ENCODE measurements around the gene KLF6.

The KLF6 gene

GRCh38 chr10:3756360-3756740 lies 28.7 kb downstream of the KLF6 start:
- H3K4me3 ChIP-seq (ENCODE audit: low read length): no peak overlapping the region
- H3K9me3 ChIP-seq (ENCODE audit: control insufficient read depth, insufficient read depth, low read length): no peaks in the 10 kb centered on the region
- DNase-seq (ENCODE audit: low read depth, low spot score): no peak
- no peaks in the 10 kb centered on the region for H3K27me3 ChIP-seq (ENCODE audit: control insufficient read depth, insufficient read depth, low read length)
- H3K27ac ChIP-seq (ENCODE audit: low read length): no peak overlapping the region
- WGBS (ENCODE audit: insufficient coverage, insufficient read length): 100% methylated on average over 3 of the region's 5 CpGs
- H3K36me3 ChIP-seq (ENCODE audit: control insufficient read depth, insufficient read depth, low read length): no peaks in the 10 kb centered on the region
- no peaks in the 10 kb centered on the region for H3K4me1 ChIP-seq (ENCODE audit: control insufficient read depth, insufficient read depth, low read length)

DNA sequence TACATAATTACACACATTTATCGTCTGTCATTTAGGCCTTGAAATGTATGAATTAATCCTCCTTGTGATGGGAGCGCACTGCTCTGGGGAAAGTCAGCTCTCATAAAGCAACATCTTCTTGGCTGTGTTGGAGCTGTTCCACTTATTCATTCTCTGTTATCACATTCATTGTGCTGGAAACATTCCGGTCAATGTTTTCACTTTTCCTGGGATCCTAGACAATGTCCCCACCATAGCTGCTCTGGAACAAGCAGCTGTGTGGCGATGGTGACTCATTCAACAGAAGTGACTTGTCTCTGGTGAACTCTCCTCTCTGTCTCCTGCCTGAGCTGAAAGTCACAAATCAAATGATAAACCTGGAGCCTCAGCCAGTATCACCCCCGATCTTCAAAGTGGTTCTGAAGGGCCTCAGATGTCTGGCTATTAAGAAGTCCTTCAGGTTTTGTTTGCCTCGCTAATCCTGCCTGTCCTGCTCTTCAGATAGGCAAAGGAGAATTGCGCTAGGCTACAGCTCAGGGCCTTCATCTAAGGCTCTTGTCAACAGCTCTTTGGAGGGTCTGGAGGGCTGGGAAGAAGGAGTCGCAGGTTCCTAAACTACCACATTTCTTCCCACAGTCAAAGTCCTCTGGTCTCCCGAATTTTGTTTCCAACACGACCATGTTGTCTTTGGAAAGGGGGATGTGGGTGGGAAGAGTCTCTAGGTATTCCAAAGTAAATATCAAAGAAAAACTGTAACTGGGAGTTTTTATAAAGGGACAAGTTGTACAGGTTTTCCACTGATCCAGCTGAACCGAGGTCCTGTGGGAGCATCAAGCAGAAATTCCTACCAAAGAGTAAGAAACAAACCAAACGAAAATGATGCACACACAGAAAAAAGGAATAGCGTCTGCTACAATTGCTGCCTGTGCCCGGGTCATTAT lies 29.3 kb downstream of the KLF6 start:
- no CpG with 5 or more reads among the region's 14 CpGs for WGBS (ENCODE audit: insufficient coverage, insufficient read length)
- H3K36me3 ChIP-seq (ENCODE audit: control insufficient read depth, insufficient read depth, low read length): no peaks in the 10 kb centered on the region
- no peaks in the 10 kb centered on the region for H3K9me3 ChIP-seq (ENCODE audit: control insufficient read depth, insufficient read depth, low read length)
- H3K27me3 ChIP-seq (ENCODE audit: control insufficient read depth, insufficient read depth, low read length): no peaks in the 10 kb centered on the region
- H3K4me3 ChIP-seq (ENCODE audit: low read length): no peak overlapping the region
- H3K27ac ChIP-seq (ENCODE audit: low read length): no peak overlapping the region
- H3K4me1 ChIP-seq (ENCODE audit: control insufficient read depth, insufficient read depth, low read length): no peaks in the 10 kb centered on the region
- no peak for DNase-seq (ENCODE audit: low read depth, low spot score)

DNA sequence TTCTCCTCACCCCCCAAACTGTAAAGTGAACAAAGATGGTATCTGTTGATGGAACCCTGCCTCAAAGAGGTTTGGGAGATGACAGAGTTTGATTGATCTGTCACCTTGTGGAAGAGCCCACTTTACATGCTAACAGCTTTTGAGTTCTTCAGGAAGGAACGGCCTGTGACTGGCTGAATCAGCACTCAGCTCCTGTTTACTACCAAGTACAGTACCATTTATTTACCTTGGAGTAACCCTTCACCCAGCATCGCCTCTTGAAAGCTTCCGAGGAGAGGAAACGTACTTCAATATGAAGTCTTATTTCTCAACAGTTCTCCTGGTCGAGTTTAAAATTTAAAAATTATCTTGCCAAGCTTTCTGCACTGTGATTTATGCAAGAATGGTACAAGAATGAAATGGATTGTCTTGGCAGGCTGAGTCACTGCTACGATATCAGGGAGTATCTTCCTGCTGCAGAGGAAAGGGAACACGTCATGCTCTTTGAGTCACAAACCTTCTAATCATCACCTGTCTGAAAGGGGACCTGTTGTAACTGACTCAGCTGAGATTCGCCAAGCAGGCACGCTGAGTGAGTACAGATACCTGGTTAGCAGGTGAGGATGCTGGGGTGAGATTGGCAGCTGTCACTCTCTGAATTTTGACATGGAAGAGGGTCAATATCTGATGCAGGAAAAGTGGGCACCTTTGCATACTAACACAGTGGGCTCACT lies 30.1 kb downstream of the KLF6 start:
- Histone ChIP-seq H3K36me3 (ENCODE audit: control insufficient read depth, insufficient read depth, low read length) (no peaks in the 10 kb centered on the region), H3K27ac (ENCODE audit: low read length) (no peak overlapping the region), H3K4me3 (ENCODE audit: low read length) (no peak overlapping the region), H3K9me3 (ENCODE audit: control insufficient read depth, insufficient read depth, low read length) (no peaks in the 10 kb centered on the region), H3K4me1 (ENCODE audit: control insufficient read depth, insufficient read depth, low read length) (no peaks in the 10 kb centered on the region), H3K27me3 (ENCODE audit: control insufficient read depth, insufficient read depth, low read length) (no peaks in the 10 kb centered on the region)
- DNase-seq (ENCODE audit: low read depth, low spot score): no peak
- WGBS (ENCODE audit: insufficient coverage, insufficient read length): no CpG with 5 or more reads among the region's 9 CpGs

DNA sequence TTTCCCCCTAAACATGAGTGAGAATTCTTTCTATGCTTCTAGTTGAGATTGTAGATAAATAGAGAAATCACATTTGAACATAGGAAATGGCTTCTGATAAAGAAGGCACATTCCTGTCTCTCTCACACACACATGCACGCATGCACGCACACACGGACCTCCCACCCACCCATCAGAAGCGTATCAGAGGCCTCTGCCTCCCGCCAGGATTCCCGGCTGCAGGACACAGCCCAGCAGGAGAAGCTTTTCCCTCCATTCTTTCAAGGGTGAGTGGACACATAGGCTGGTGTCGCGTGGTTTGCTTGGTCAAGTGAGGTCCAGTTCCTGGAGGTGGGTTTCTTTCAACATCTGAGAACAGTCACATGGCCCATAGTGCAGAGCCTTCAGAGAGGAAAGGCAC lies 34.2 kb downstream of the KLF6 start:
- Histone ChIP-seq H3K4me3 (ENCODE audit: low read length) (no peak overlapping the region), H3K9me3 (ENCODE audit: control insufficient read depth, insufficient read depth, low read length) (no peaks in the 10 kb centered on the region), H3K36me3 (ENCODE audit: control insufficient read depth, insufficient read depth, low read length) (no peaks in the 10 kb centered on the region), H3K27ac (ENCODE audit: low read length) (no peak overlapping the region), H3K27me3 (ENCODE audit: control insufficient read depth, insufficient read depth, low read length) (no peaks in the 10 kb centered on the region), H3K4me1 (ENCODE audit: control insufficient read depth, insufficient read depth, low read length) (no peaks in the 10 kb centered on the region)
- no CpG with 5 or more reads among the region's 8 CpGs for WGBS (ENCODE audit: insufficient coverage, insufficient read length)
- no peak for DNase-seq (ENCODE audit: low read depth, low spot score)

- Histone ChIP-seq H3K36me3 (ENCODE audit: control insufficient read depth, insufficient read depth, low read length) (no peaks in the 10 kb centered on the region), H3K4me1 (ENCODE audit: control insufficient read depth, insufficient read depth, low read length) (no peaks in the 10 kb centered on the region), H3K27ac (ENCODE audit: low read length) (no peak overlapping the region), H3K27me3 (ENCODE audit: control insufficient read depth, insufficient read depth, low read length) (no peaks in the 10 kb centered on the region), H3K4me3 (ENCODE audit: low read length) (no peak overlapping the region), H3K9me3 (ENCODE audit: control insufficient read depth, insufficient read depth, low read length) (no peaks in the 10 kb centered on the region)
- no peak for DNase-seq (ENCODE audit: low read depth, low spot score)
- WGBS (ENCODE audit: insufficient coverage, insufficient read length): no CpG with 5 or more reads among the region's 11 CpGs
Measured at GRCh38 chr10:3750006-3750816, 34.8 kb downstream of the KLF6 start.

DNA sequence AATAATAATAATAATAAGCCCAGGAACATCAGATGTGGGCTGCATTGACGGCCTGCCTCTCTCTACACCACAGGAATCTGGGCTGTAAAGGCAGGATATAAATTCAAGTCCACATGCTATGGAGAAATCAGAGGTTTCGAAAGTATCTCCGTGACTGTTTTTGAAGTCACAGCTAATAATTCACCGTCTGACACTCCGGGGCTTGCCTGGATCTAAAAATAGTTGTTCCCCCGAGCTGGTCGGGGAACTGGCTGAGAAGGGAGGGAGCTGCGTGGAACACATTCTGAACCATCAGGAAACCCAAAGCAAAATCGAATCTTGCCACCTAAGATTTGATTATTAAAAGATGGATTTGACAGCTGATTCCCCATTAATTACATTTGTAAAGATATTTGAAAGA lies 35.4 kb downstream of the KLF6 start:
- WGBS (ENCODE audit: insufficient coverage, insufficient read length): no CpG with 5 or more reads among the region's 9 CpGs
- no peak for DNase-seq (ENCODE audit: low read depth, low spot score)
- no peaks in the 10 kb centered on the region for H3K4me1 ChIP-seq (ENCODE audit: control insufficient read depth, insufficient read depth, low read length)
- no peak overlapping the region for H3K27ac ChIP-seq (ENCODE audit: low read length)
- H3K27me3 ChIP-seq (ENCODE audit: control insufficient read depth, insufficient read depth, low read length): no peaks in the 10 kb centered on the region
- no peak overlapping the region for H3K4me3 ChIP-seq (ENCODE audit: low read length)
- H3K36me3 ChIP-seq (ENCODE audit: control insufficient read depth, insufficient read depth, low read length): no peaks in the 10 kb centered on the region
- H3K9me3 ChIP-seq (ENCODE audit: control insufficient read depth, insufficient read depth, low read length): no peaks in the 10 kb centered on the region

GRCh38 chr10:3749011-3749410 lies 36.0 kb downstream of the KLF6 start:
- H3K36me3 ChIP-seq (ENCODE audit: control insufficient read depth, insufficient read depth, low read length): no peaks in the 10 kb centered on the region
- H3K4me3 ChIP-seq (ENCODE audit: low read length): no peak overlapping the region
- H3K9me3 ChIP-seq (ENCODE audit: control insufficient read depth, insufficient read depth, low read length): no peaks in the 10 kb centered on the region
- no peak overlapping the region for H3K27ac ChIP-seq (ENCODE audit: low read length)
- no peaks in the 10 kb centered on the region for H3K4me1 ChIP-seq (ENCODE audit: control insufficient read depth, insufficient read depth, low read length)
- H3K27me3 ChIP-seq (ENCODE audit: control insufficient read depth, insufficient read depth, low read length): no peaks in the 10 kb centered on the region
- WGBS (ENCODE audit: insufficient coverage, insufficient read length): no CpG with 5 or more reads among the region's 5 CpGs
- no peak for DNase-seq (ENCODE audit: low read depth, low spot score)

DNA sequence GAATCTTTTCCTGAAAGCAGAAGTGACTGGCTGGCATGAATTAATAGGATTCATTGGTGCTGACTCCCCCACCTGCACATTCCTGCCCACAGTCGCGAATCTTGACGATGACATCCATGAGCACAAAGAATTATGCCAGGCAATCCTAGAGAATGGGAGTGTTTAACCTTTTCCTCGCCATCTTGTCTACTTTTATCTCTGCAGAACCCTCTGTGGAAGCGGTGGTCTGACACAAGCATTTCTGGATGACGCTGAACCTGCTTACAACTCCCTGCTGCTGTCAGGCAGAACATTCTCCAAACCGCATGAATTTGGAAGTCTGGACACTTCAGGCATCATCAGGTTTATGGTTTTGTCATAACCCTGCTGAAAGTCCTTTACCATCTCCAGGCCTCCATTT lies 36.5 kb downstream of the KLF6 start:
- no peak overlapping the region for H3K27ac ChIP-seq (ENCODE audit: low read length)
- H3K4me3 ChIP-seq (ENCODE audit: low read length): no peak overlapping the region
- no CpG with 5 or more reads among the region's 7 CpGs for WGBS (ENCODE audit: insufficient coverage, insufficient read length)
- H3K9me3 ChIP-seq (ENCODE audit: control insufficient read depth, insufficient read depth, low read length): no peaks in the 10 kb centered on the region
- H3K27me3 ChIP-seq (ENCODE audit: control insufficient read depth, insufficient read depth, low read length): no peaks in the 10 kb centered on the region
- DNase-seq (ENCODE audit: low read depth, low spot score): no peak
- no peaks in the 10 kb centered on the region for H3K36me3 ChIP-seq (ENCODE audit: control insufficient read depth, insufficient read depth, low read length)
- no peaks in the 10 kb centered on the region for H3K4me1 ChIP-seq (ENCODE audit: control insufficient read depth, insufficient read depth, low read length)

DNA sequence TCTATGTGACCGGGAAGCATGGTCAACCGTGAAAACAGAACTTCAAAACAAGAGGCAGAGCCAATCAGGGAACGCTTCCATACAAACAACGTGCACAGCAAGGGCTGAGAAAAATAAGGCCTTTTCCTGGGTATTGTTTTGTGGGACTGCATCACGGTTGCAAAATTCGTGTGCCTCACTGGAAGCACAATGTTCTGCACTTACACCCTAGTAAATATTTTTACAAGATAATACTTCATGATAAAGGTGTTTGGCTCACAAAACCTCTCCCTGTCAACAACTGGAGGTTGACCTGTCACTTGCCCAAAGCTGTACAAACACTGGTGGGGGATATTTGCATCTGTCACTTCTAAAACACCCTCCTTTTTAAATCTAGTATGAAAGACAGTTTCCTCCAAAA lies 37.0 kb downstream of the KLF6 start:
- no peak for DNase-seq (ENCODE audit: low read depth, low spot score)
- Histone ChIP-seq H3K36me3 (ENCODE audit: control insufficient read depth, insufficient read depth, low read length) (no peaks in the 10 kb centered on the region), H3K27me3 (ENCODE audit: control insufficient read depth, insufficient read depth, low read length) (no peaks in the 10 kb centered on the region), H3K9me3 (ENCODE audit: control insufficient read depth, insufficient read depth, low read length) (no peaks in the 10 kb centered on the region), H3K4me3 (ENCODE audit: low read length) (no peak overlapping the region), H3K4me1 (ENCODE audit: control insufficient read depth, insufficient read depth, low read length) (no peaks in the 10 kb centered on the region), H3K27ac (ENCODE audit: low read length) (no peak overlapping the region)
- no CpG with 5 or more reads among the region's 6 CpGs for WGBS (ENCODE audit: insufficient coverage, insufficient read length)

- DNase-seq (ENCODE audit: low read depth, low spot score): no peak
- no CpG with 5 or more reads among the region's 27 CpGs for WGBS (ENCODE audit: insufficient coverage, insufficient read length)
- Histone ChIP-seq H3K36me3 (ENCODE audit: control insufficient read depth, insufficient read depth, low read length) (no peaks in the 10 kb centered on the region), H3K27ac (ENCODE audit: low read length) (no peak overlapping the region), H3K9me3 (ENCODE audit: control insufficient read depth, insufficient read depth, low read length) (no peaks in the 10 kb centered on the region), H3K27me3 (ENCODE audit: control insufficient read depth, insufficient read depth, low read length) (no peaks in the 10 kb centered on the region), H3K4me1 (ENCODE audit: control insufficient read depth, insufficient read depth, low read length) (no peaks in the 10 kb centered on the region), H3K4me3 (ENCODE audit: low read length) (no peak overlapping the region)
Measured at GRCh38 chr10:3747248-3747960, 37.6 kb downstream of the KLF6 start.

Measured in iPS DF 6.9 (cell line).